Measurements from ENCODE around the gene UQCR11. TPM values are rescaled to one million over a fixed set of nuclear protein-coding genes. Genes with fewer than 3 reads are reported as not detected.

Gene UQCR11
- total RNA-seq, 1 experiment from 2014 or later: 256 TPM

DNA sequence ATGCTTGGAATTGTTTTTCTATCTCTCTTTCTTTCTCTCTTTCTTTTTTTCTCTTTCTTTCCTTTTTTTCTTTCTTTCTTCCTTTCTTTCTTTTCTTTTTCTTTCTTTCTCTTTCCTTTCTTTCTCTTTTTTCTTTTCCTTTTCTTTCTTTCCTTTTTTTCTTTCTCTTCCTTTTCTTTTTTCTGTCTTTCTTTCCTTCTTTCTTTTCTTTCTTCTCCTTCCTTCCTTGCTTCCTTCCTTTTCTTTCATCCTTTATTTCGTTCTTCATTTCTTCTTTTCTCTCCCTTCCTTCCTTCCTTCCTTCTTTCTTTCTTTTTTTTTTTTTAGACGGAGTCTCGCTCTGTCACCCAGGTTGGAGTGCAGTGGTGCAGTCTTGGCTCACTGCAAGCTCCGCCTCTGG, 35.3 kb downstream of the UQCR11 start:
- no peak for DNase-seq (ENCODE audit: low spot score)
- H3K27ac ChIP-seq (ENCODE audit: low read depth, low read length, poor library complexity, severe bottlenecking): no peak overlapping the region
- BruUV-seq (replicated peaks): no TSS peak
- H3K9me3 ChIP-seq (ENCODE audit: low read depth, low read length, poor library complexity, severe bottlenecking): no peaks in the 10 kb centered on the region
- H3K4me3 ChIP-seq (ENCODE audit: low read depth, low read length, poor library complexity, severe bottlenecking): no peak overlapping the region
- POLR2A ChIA-PET (ENCODE audit: low non-redundant PET): no interaction called here
- H3K27me3 ChIP-seq (replicated peaks; ENCODE audit: insufficient read depth, low read depth, low read length, poor library complexity): no peaks in the 10 kb centered on the region
- intact Hi-C loops (cut with micrococcal nuclease; ENCODE audit: unreplicated experiment): no loop called here
- H3K36me3 ChIP-seq (ENCODE audit: insufficient read depth, low read length, poor library complexity, severe bottlenecking): no peaks in the 10 kb centered on the region
- CTCF ChIA-PET: no interaction called here
- TF ChIP-seq, protein P1, sequence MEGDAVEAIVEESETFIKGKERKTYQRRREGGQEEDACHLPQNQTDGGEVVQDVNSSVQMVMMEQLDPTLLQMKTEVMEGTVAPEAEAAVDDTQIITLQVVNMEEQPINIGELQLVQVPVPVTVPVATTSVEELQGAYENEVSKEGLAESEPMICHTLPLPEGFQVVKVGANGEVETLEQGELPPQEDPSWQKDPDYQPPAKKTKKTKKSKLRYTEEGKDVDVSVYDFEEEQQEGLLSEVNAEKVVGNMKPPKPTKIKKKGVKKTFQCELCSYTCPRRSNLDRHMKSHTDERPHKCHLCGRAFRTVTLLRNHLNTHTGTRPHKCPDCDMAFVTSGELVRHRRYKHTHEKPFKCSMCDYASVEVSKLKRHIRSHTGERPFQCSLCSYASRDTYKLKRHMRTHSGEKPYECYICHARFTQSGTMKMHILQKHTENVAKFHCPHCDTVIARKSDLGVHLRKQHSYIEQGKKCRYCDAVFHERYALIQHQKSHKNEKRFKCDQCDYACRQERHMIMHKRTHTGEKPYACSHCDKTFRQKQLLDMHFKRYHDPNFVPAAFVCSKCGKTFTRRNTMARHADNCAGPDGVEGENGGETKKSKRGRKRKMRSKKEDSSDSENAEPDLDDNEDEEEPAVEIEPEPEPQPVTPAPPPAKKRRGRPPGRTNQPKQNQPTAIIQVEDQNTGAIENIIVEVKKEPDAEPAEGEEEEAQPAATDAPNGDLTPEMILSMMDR (conservative IDR thresholded peaks at IDR 0.05; ENCODE audit: low read depth, low read length): no peak
- TF ChIP-seq EZH2 (IDR thresholded peaks at IDR 0.05; ENCODE audit: borderline replicate concordance, low read depth, low read length, poor library complexity, severe bottlenecking): no peak
- peaks cover 7% of the 10 kb centered on the region for H3K4me1 ChIP-seq (ENCODE audit: insufficient read depth, low read length, poor library complexity, severe bottlenecking)

DNA sequence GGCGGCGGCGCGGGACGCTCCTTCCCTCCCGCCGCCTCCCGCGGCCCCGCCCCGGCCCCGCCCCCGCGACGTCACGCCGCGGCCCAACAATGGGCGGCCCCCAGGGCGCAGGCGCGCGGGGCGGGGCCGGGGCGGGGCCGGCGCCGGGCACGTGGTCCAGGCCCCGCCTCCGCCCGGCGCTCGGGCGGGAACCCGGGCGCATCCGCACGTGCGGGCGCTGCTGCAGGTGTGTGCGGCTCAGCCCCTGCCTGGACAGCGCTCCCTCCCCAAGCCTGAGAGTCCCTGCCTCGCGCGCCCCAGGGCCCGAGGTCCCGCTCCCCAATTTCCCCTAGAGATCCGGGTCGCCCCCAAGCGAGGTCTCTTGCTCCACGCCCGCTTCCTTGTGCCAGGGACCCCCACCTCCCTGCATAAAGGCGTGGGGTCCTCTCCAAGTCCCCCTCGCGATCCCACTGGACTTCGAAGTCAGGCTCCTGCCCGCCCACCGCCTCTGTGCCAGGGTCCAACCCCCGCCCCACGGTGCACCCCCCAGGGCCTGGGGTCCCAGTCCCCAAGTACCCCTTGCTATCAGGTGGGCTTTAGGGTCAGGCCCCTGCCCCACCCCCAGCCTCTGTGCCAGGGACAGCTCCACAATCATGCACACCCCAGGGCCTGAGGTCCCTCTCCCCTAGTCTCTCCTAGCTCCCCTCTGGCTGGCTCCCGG, 36.8 kb downstream of the UQCR11 start, which contains the start of gene MEX3D:
Gene MEX3D (minus strand): TSS at position 6 of the 700 bp plus-strand sequence. CDS start 267 bp downstream, outside the sequence.
- Histone ChIP-seq H3K4me1 (ENCODE audit: insufficient read depth, low read length, poor library complexity, severe bottlenecking) (peaks cover 7% of the 10 kb centered on the region), H3K27ac (ENCODE audit: low read depth, low read length, poor library complexity, severe bottlenecking) (peak within 1 kb of the TSS; percentile 96), H3K36me3 (ENCODE audit: insufficient read depth, low read length, poor library complexity, severe bottlenecking) (peaks cover 2% of the 10 kb centered on the region), H3K4me3 (ENCODE audit: low read depth, low read length, poor library complexity, severe bottlenecking) (peak within 1 kb of the TSS; percentile 96), H3K27me3 (replicated peaks; ENCODE audit: insufficient read depth, low read depth, low read length, poor library complexity) (no peaks in the 10 kb centered on the region), H3K9me3 (ENCODE audit: low read depth, low read length, poor library complexity, severe bottlenecking) (no peaks in the 10 kb centered on the region)
- DNase-seq (ENCODE audit: low spot score): peak; percentile 84
- ChIA-PET CTCF (interaction anchor here (0.6 kb wide), 1 partner anchor 15 kb away, joined by 7 read pairs; no protein-coding TSS in a partner anchor), POLR2A (ENCODE audit: low non-redundant PET) (no interaction called here)
- no peak for TF ChIP-seq EZH2 (IDR thresholded peaks at IDR 0.05; ENCODE audit: borderline replicate concordance, low read depth, low read length, poor library complexity, severe bottlenecking)
- TF ChIP-seq, protein P1 (conservative IDR thresholded peaks at IDR 0.05; ENCODE audit: low read depth, low read length): no peak
- BruUV-seq (replicated peaks): no TSS peak
- intact Hi-C loops (cut with micrococcal nuclease; ENCODE audit: unreplicated experiment): no loop called here

DNA sequence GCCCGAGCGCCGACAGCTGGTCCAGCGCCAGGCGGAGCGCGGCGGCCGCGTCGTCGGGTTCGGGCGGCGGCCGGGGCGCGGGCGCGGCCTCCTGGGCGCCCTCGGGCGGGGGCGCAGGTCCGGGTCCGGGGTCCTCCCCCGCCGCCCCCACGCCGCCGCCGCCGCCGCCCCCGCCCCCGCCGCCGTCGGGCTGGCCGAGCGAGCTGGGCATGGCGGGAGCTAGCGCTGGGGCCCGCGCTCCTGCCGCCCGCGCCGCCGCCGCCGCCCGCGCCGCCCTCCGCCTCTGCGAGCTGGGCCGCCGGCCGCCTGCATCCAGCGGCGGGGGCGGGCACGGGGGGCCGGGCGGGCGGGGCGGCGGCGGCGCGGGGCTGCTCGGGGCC, 37.4 kb downstream of the UQCR11 start:
- no peak overlapping the region for H3K27ac ChIP-seq (ENCODE audit: low read depth, low read length, poor library complexity, severe bottlenecking)
- no peaks in the 10 kb centered on the region for H3K27me3 ChIP-seq (replicated peaks; ENCODE audit: insufficient read depth, low read depth, low read length, poor library complexity)
- no peaks in the 10 kb centered on the region for H3K9me3 ChIP-seq (ENCODE audit: low read depth, low read length, poor library complexity, severe bottlenecking)
- CTCF ChIA-PET: interaction anchor here (0.6 kb wide), 1 partner anchor 16 kb away, joined by 7 read pairs; no protein-coding TSS in a partner anchor
- H3K4me1 ChIP-seq (ENCODE audit: insufficient read depth, low read length, poor library complexity, severe bottlenecking): peaks cover 7% of the 10 kb centered on the region
- TF ChIP-seq, protein P1 (conservative IDR thresholded peaks at IDR 0.05; ENCODE audit: low read depth, low read length): no peak
- no peak for TF ChIP-seq EZH2 (IDR thresholded peaks at IDR 0.05; ENCODE audit: borderline replicate concordance, low read depth, low read length, poor library complexity, severe bottlenecking)
- no peak for DNase-seq (ENCODE audit: low spot score)
- peaks cover 4% of the 10 kb centered on the region for H3K36me3 ChIP-seq (ENCODE audit: insufficient read depth, low read length, poor library complexity, severe bottlenecking)
- POLR2A ChIA-PET (ENCODE audit: low non-redundant PET): no interaction called here
- intact Hi-C loops (cut with micrococcal nuclease; ENCODE audit: unreplicated experiment): no loop called here
- no TSS peak for BruUV-seq (replicated peaks)
- H3K4me3 ChIP-seq (ENCODE audit: low read depth, low read length, poor library complexity, severe bottlenecking): peak overlapping the region; percentile 96

All from A673 (cell line).